Stimulated activated CD8-positive, alpha-beta memory T cell treated with anti-CD3 and anti-CD28 coated beads, Interleukin-4, amount 100 ng/mL, for 24 hours (primary cell): ENCODE data around the gene STYXL2.
A peak's percentile ranks its signal among the peaks of the same experiment; 100 is the strongest.

ENCODE experiments used
- DNase-seq: peaks from one replicate; pipeline ENCODE4 v3.0.0-alpha.2; 2020; ENCODE audit warnings: low read depth

STYXL2 gene

DNA sequence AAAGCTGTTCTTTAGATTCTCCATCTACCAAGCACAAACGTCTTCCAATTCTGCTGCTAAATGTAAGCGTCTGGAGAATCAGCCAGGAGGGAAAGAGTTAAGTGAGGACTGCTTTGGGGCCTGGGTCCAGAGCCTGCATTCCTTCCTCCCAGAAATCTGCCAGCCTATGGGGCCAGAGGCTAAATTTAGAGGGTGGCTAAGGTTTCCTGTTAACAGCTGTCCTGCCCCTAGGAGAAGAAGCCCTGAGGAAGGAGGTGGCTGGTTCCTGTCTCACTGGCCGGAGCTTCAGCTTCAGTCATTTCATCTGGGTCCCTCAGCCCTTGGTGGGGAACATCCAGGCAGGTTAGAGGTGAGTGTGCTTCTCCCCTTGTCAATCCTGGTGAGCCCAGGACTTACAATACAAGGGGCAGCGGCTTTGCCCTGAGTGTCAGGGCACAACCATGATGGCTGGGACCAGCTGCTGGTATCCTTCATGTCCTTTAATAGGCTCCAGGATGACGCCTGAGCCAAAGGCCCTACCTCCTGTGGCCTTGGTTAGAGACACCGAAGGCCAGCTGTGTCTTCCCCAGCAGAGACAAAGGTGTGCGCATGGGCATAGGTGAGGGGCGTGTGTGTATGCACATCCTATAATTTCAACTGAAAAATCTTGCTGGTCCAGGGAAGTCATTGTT lies at the start of gene STYXL2:
STYXL2 (plus strand) TSS at position 230 of the 671 bp plus-strand sequence. CDS start 775 bp downstream, outside the sequence.
- no peak for DNase-seq

DNA sequence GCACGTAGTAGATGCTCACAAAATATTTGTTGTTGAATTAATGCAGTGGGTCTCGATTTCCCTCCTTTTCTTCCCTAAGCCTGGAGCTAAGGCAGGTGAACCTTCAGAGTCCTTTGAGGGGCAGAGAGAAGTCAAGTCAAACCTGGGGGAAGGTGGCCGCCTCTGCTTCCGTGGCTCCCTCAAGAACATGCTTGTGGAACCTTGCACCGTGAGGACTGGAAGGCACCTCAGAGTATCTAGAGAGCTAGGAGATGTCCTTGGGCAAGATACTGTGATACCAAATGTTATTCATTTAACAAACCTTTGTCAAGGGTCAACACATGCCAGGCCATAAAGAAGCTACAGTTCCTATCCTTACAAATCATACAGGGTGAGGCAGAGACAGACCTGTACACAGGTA lies 42.0 kb upstream of the STYXL2 start:
- DNase-seq, result no peak

DNA sequence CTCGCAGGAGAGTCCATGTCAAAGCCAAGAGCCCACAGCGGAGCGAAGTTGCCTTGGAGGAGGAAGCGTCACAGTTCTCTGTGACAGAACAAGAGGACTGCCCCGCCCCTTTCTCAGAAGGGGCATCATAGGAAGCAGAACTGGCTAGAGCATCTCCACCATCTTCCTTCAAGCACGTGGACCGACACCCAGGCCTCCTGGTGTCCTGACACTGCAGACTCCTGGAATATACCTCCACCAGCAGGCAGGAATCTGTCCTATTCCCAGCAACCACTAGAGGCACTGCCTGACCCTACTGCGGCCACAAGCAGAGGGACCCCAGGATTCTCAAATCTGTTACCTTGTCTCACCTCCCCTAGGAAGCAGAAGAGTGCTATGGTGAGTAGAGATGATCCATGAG lies 41.5 kb upstream of the STYXL2 start:
- no peak for DNase-seq

DNA sequence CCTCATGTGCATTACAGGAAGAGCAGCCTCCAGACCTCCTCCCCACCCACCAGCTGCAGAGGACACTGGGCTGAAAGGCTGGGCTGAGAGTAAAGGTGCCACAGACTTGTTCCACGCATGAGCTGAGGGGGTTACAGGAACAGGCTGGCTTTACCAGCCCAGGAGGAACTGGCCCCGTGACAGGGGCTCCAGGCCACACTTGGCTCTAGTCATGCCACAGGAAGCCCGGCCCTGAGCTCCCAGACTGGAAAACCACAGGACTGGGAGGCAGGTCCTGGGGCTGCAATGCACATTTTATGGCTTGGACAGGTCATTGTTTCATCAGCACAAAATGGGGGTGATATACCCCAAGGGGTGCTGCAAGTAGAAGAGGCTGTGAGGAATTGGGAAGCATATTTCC lies 39.3 kb upstream of the STYXL2 start:
- no peak for DNase-seq

DNA sequence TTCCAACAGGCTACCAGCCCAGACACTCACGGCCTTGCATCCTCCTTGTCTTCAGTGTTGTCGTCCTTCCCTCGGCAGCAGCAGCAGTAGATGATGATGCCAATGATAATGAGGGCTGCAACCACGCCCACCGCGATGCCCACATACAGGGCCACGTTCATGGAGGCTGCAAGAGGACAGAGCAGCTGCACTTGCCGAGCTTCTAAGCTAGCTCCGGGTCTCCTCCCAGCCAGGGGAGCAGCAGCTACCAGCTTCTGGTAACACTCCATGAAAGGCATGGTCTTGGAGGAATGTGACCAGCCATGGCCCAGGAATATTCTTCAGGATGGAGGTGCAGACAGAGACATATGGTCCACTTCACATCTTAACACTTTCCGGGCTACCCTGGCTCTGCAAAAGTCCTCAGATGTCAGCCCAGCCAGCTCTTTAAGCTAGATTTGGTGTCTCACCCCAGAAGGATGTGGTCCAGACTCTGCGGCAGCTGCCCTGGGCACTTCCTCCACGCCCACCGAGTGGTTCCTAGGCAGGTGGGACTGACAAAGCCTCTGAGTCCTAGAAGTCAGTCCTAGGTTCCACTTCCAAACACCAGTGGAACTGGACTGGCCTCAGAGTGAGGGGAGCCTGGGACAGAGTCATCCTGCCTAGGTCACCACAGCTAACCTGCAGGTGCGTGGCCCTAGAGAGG lies 38.8 kb upstream of the STYXL2 start:
- no peak for DNase-seq

DNA sequence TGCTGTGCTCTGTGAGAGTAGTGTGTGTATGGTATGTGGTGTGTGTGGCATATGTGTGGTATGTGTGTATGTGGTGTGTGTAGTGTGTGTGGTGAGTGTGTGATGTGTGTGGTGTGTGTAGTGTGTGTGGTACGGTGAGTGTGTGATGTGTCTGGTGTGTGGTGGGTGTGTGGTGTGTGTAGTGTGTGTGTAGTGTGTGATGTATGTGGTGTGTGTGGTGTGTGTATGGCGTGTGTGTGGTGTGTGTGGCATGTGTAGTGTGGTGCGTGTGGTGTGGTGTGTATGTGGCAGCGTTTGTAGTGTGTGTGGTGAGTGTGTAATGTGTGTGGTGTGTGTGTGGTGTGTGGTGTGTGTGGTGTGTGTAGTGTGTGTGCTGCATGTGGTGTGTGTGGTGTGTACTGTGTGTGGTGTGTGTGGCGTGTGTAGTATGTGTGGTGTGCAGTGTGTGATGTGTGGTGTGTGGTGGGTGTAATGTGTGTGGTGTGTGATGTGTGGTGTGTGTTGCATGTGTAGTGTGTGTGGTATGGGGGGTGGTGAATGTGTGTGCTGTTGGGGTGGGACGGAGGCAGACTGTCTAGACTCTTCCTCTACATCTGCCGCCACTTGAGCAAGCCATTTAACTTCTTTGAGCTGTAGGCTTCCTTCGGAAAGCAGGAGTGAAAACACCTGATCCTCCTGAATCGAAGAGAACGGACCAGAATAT lies 37.2 kb upstream of the STYXL2 start:
- no peak for DNase-seq

DNA sequence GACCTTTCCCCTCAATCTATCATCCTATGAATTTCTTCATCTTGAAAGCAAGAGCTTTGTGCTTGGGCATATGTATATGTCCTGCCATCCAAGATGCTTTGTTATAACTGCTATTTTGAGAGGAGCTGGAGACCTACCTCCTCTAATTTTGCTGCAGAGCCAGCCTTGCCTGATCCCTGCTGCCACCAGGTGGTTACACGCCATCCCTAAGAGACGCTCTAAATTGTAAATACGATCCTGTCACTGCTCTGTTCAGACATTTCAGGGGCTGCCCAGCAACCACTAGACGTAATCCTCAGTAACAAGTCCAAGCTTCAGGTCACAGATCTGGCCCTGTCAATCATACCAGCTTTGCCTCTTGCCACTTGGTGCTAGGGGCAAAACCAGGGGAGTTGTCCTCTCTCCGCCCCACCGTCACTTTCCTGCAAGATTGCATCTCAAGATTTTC lies 36.6 kb upstream of the STYXL2 start:
- DNase-seq, result no peak

DNA sequence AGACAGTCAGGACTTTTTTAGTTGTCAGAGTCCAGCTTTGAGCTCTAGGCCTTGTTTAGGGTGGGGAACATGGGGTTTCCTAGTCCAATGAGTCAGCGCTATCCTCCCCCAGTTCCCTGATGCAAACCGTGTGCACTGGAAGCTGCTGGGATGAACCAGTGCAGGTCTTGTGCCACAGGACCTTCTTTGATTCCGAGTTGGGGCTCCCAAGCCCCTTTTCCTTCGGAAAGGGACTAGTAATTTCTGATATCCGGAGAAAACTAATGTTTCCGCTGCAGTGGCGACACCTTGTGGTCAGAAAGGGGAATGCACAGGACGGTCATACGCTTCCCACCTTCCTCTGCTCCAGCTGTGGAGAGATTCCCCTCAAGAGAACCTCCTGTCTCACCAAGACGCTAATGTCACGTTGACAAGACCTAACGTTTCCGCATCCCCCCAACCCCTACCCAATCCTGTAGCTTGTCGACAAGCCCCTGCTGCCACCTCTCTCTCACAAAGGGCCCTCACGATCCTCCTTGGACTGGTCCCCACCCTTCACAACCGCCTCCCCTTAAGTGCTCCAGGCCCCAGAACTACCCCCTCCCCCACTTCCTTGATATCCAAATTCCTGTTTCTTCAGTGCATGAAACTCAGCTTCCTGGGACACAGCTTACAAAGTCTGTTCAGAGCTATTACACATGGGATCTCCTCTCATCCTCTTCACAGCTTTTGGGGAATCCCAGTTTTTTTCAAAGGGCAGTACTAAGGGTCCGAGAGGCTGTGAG lies 34.6 kb upstream of the STYXL2 start:
- peak; percentile 66 for DNase-seq

DNA sequence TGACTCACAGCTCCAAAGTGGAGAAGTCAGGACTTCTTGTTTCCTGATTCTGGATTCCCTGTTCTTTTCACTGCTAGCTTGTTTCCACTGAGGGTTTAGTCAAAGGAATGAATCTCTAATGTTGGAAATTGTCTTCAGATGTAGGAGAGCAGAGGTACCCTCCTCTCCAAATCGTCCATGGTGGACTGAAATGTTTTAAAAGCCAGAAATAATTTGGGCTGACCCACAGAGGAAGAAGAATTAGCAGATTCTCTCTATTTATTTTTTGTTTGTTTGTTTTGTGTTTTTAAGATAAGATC lies 34.1 kb upstream of the STYXL2 start:
- no peak for DNase-seq

DNA sequence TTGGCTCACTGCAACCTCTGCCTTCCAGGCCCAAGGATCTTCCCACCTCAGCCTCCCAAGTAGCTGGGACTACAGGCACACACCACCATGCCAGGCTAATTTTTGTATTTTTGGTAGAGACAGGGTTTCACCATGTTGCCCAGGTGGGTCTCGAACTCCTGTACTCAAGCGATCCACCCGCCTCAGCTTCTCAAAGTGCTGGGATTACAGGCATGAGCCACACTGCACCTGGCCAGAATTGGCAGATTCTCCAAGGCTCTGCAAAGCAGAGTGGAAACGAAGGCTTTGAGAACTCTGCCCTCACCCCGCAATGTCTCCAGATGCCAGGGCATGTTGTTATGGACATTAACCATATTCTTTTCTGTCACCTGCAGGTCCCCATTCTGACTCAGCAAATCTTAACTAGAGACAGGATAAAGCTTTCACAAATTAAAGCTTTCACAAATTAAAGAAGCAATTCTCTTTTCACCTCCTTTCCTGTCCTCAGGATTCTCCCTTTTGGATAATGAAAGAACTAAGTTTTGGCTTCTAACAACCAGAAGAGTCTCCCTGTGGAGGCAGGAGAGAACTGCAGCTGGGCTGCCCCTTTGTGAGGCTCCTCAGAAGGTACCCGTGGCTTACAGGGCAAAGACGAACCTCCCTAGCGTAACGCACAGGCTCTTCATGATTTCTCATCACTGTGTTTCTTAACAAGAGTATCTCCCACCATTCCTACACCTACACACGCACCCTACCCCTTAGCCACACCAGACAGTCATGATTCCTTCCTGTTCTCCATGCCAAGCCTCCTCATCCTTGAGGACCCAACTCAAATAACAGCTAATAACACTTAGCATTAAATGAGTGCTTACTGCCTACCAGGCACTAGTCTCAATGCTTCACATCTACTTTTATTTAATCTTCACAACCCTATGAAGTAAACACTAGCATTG lies 33.5 kb upstream of the STYXL2 start:
- DNase-seq, result no peak

DNA sequence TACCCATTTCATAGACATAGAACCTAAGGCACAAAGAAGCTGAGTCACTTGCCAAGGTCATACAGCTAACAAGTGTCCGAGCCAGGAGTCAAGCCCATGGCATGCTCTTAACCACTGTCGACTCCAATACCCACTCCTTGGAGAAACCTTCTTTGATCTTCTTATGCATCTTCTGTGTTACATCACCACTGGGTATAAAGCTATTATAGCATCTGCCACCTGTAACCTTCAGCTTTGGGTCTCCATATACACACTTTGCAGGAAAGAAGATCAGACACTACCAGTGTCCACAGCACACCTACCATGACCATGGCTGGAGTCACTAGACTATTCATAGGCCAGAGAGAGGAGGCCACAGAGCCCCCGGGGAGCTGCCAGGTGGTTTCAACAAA lies 32.8 kb upstream of the STYXL2 start:
- no peak for DNase-seq

DNA sequence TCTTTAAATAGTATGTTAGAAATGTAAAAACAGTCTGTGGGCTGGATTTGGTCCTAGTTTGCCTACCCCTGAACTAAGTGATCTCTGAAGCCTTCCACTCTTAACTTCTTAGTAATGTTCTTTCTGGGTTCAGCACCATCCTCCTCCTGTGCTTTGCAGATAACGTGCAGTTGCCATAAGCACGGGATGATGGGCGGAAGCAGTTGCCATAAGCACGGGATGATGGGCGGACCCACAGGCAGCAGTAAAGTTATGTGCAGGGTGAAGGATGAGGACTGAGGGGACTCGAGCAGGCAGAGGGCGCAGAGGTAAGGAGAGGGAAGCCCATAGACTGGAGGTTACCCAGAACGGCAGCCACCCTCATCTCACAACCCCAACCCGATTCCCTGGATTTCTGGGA lies 29.3 kb upstream of the STYXL2 start:
- DNase-seq, result no peak

DNA sequence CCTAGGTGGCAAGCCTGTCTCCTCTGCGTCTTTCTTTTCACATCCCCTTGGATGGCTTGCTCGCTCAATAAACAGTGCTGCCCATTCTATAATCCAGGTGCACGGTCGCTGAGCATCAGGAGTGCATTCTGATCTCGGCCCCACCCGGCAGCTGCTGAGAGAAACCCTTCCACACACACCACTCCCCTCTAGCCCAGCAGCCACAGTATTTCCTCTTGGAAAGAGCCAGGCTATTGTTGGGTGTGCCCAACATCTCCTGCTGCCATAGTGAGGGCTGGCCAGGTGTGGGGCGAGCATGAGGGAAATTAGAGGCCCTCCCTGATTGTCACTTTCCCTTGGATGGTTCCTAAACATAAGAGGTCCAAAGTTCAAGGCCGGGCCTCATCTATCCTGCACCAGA lies 28.4 kb upstream of the STYXL2 start:
- no peak for DNase-seq

DNA sequence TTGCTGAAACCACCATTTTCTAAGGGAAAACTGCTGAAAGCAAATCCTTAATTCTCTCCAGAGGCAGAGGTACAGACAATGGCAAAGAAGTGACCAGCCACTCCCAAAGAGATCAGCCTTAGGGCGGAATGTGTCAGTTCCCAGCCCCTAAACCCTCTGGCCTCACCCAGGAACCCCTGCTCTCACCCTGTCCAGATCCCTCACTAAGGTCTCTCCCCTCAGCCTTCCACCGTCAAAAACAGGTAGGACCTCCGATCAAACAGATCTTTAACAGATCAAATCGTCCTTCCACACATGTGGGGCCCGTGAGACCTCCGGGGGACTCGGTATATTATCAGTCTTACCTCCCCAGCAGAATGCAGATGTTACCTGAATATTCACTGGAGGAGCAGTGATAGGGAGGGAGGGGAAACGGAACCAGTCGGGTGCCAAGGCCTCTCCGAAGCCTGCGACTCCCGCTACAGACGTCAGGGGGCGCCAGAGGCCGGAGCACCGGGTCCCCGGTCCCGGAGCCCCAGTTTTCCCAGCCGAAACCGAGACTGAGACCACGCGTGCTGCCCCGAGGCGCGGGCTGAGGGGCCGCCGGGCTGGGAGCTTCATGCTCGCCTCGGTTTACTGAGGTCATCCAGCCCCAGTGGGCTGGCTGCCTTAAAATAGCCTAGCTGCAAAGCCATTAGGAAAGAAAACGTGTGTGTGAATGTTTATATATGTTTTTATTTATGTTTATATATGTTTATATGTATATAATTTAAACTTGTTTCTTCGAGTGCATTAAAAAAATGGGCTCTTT lies 27.3 kb upstream of the STYXL2 start:
- DNase-seq, result peak; percentile 70

DNA sequence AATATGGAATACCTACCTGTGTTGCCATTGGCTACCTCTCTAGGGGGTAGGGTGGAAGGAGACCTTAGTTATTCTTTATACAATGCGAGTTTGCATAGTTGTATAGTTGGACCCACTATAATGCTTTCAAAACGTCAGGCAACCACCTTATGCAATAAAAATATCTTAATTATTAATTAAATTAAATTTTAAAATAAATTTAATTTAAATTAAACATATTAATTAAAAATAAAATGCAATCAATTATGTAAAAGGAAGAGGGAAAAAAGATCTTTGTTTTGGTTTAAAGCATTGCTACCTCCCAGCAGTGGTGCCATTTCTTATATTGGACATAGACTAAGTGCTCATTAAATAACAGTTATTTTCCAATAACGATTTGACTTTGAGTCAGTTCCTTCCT lies 26.0 kb upstream of the STYXL2 start:
- no peak for DNase-seq

DNA sequence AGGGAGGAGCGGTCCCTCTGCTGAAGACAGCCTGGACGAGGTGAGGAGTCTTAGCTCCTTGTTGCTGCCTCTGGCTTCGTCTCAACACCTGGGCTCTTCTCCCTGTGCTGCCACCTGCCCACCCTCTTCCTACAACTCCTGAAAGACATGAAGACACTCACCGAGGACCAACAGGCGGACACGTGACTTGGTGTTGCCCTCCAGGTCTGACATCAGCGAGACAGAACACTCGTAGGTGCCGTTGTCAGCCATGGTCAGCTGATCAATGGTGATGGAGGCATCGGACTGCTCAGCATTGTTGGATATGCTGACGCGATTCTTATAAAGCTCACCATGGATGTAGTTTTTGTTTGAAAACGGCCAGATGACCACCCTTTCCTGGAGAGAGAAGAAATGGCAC lies 25.1 kb upstream of the STYXL2 start:
- DNase-seq, result no peak

DNA sequence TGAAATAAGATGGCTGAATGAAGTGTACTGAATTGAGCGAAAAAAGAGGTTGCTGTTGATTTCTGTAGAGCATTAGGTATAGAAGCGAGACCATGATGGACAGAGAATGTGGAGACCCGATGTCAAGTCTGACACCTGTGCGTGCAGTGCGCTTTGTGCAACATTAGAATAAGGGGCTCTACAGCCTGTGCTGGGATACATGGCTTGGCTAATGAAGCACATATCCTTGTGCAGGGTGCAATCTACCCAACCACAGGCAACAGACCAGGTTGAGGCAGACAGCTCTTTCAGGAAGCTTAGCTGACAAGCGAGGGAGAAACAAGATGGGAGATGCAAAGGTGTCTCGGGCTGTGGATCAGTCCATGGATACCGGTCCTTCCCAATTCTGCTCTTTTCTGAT lies 22.6 kb upstream of the STYXL2 start:
- no peak for DNase-seq

DNA sequence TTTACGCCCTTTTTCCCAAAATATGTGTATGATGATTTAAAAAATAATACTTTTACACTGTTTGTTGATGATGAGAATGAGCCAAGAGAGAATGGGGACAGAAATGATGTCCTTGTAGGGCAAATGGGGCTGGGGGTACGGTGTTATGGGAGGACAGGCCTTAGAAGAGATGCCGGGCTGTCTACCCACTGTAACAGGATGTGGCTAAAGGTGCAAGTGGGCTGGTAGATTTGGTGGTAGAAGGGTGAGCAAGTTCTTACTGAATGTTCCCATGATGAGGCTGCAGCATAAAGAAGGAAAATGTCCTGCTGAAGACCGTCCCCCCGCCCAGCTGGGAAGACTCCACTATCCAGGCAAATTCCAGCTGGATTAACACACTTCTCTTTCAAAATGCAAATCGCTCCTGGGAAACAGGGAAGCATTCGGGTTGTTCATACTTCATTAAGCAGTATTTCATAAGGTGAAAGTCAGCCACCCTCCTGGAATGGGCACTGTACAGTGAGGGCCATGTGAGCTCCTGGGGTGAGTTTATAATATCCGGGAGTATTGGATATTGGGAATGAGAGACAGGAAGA lies 17.7 kb upstream of the STYXL2 start:
- no peak for DNase-seq

DNA sequence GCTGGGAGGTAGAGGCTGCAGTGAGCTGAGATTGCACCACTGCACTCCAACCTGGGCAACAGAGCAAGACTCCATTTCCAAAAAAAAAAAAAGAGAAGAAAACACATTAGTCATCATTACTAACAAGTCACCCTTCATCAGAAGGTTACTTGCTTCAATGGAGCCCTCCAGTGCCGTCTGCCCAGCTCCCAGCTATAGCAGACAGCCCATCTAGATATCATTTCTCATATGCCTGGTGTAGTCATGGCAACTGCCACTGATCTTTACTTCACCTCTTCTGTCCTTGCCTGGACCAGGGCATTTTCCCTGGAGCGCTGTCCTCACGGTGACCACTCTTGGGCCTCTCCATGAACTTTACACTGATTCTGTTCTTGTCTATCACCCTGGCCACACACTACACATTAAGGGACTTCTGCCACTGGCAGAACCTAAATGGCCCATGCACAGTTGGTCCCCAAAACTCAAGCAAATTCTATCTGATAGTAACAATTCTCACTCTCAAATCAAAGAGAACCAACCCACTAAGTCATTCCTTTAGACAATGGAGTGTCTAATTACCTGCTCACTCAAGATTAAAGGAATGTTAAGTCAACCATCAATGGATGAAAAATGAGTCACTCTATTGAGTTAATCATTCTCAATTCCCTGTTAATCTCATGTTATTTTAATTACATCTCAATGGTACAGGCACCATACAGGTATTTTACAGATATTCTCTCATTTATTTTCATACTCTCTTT lies 16.6 kb upstream of the STYXL2 start:
- no peak for DNase-seq

DNA sequence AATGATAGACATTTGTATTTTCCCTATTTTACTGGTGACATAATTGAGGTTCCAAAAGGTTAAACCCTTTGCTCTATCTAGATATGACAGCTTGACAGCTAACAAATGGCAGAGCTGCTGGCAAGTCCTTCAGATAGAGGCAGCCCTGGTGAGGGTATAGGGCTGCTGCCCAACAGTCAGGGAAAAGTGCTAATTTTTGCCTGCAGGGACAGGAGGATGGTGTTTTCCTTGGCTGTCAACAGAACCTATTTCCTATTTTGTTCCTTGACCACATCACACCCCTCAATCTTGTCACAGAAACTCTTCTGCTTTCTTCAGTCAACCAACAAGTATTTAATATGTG lies 16.0 kb upstream of the STYXL2 start:
- DNase-seq, result no peak
